Spleen (tissue), 11 donors: Measurements from ENCODE around the gene PRKAA2. TPM values are rescaled to one million over a fixed set of nuclear protein-coding genes. Genes with fewer than 3 reads are reported as not detected.

Experiments used
- DNase-seq: peaks from one replicate; pipeline ENCODE4 v3.0.0-alpha.2; 2020
- H3K27ac ChIP-seq, 8 donors: fragments of 200-600 bp; sonication (generic) in 7 of 8; 1 replicate in 4 of 8; 2 replicates in 4 of 8; pipeline versions ENCODE4 v1.5.0 to v1.8.0; 2016 to 2021; ENCODE audit warnings: inconsistent platforms in 4 of 8, mild to moderate bottlenecking in 4 of 8, moderate library complexity in 1 of 8
- H3K27me3 ChIP-seq, 7 donors: fragments of 200-600 bp; sonication (generic) in 6 of 7; replicated peaks in 1 of 7; 1 replicate in 4 of 7; 2 replicates in 3 of 7; pipeline versions ENCODE4 v1.5.0 to v1.8.0; 2016 to 2021; ENCODE audit warnings: inconsistent platforms in 3 of 7, mild to moderate bottlenecking in 1 of 7
- H3K36me3 ChIP-seq, 6 donors: fragments of 200-600 bp; sonication (generic) in 5 of 6; 1 replicate in 4 of 6; 2 replicates in 2 of 6; pipeline versions ENCODE4 v1.5.0 to v1.8.0; 2016 to 2021; ENCODE audit warnings: inconsistent platforms in 2 of 6
- H3K4me1 ChIP-seq, 6 donors: fragments of 200-600 bp; sonication (generic) in 5 of 6; 1 replicate in 3 of 6; 2 replicates in 3 of 6; pipeline versions ENCODE4 v1.5.0 to v1.8.0; 2016 to 2021; ENCODE audit warnings: inconsistent platforms in 3 of 6
- H3K4me3 ChIP-seq, 8 donors: fragments of 200-600 bp; sonication (generic) in 7 of 8; 1 replicate in 4 of 8; 2 replicates in 4 of 8; pipeline versions ENCODE4 v1.5.0 to v1.8.0; 2016 to 2021; ENCODE audit warnings: inconsistent platforms in 4 of 8, mild to moderate bottlenecking in 4 of 8, moderate library complexity in 2 of 8
- H3K9me3 ChIP-seq, 8 donors: fragments of 200-600 bp; sonication (generic) in 7 of 8; 1 replicate in 4 of 8; 2 replicates in 4 of 8; pipeline versions ENCODE4 v1.5.0 to v1.8.0; 2016 to 2021; ENCODE audit warnings: inconsistent platforms in 4 of 8
- POLR2A ChIP-seq, 3 donors: fragments of 450-650 bp; IDR thresholded peaks; one replicate each; pipeline ENCODE4 v1.5.1; 2017; ENCODE audit warnings: antibody characterized with exemption in 3 of 3, mild to moderate bottlenecking in 1 of 3
- POLR2AphosphoS5 ChIP-seq, 3 donors: sonication (generic); formaldehyde crosslinking; IDR thresholded peaks; one replicate each; pipeline ENCODE4 v1.5.1; 2017; ENCODE audit warnings: antibody characterized with exemption in 3 of 3
- WGBS, 5 donors: extraction: QIAGEN DNeasy Blood & Tissue Kit in 3 of 5; methylation state at CpG; one replicate each; pipeline versions ENCODE4 v1.1.5 to v1.1.7; 2013 to 2018; 5-methylcytosine and 5-hydroxymethylcytosine counted together
- intact Hi-C: fragments of 100-400 bp; cut with DNase I; formaldehyde crosslinking; loops from one replicate; pipeline ENCODE4 v1.15.0; 2023; ENCODE audit warnings: low total_unique reads
- polyA plus RNA-seq, 3 donors: library from polyadenylated mRNA; stranded (reverse); fragments of 200-250 nt; gene quantifications; one replicate each; pipeline ENCODE4 v1.2.1, GENCODE V29; 2013
- total RNA-seq, 7 donors: library from RNA; depleted of rRNA in 3 of 7; stranded (reverse); fragments of >200 nt in 3 of 7; fragmentation: NEBNext Ultra II Directional in 4 of 7; extraction: Animal tissue kit (Norgen Biotek cat#: 25700) in 4 of 7; gene quantifications; one replicate each; pipeline versions ENCODE4 v1.1.0 to v1.2.1, GENCODE V29; 2016 to 2021
- TF ChIP-seq, protein P1 (sequence below), 11 experiments: fragments of 200-600 bp in 7 of 11; fragments of 450-650 bp in 4 of 11; sonication (generic) in 4 of 11; IDR thresholded peaks in 8 of 11; conservative IDR thresholded peaks in 3 of 11; 1 replicate in 7 of 11; 2 replicates in 4 of 11; pipeline versions ENCODE4 v1.4.0 to v1.8.0; 2016 to 2021; ENCODE audit warnings: antibody characterized with exemption in 11 of 11, inconsistent platforms in 4 of 11, mild to moderate bottlenecking in 1 of 11
- donor health status: healthy with polysubstance abuse.
- donor health status: DM: no; HTN: no; CAD: no; lungs with moderate emphysema.
- donor health status: DM: no; HTN: no; CAD: no.
- donor health status: Bipolar disorder and iron deficiency.
- donor health status: healthy.
- donor health status: DM: no; HTN: no; CAD: no.
- donor health status: DM: yes; HTN: yes; CAD: no.

The PRKAA2 gene
- total and polyA plus RNA-seq, 10 donors: 0.24 to 6.0 (median 3.1) TPM

- TF ChIP-seq POLR2AphosphoS5 (IDR thresholded peaks at IDR 0.05) (no peak), POLR2A (IDR thresholded peaks at IDR 0.05) (no peak)
- TF ChIP-seq, protein P1, sequence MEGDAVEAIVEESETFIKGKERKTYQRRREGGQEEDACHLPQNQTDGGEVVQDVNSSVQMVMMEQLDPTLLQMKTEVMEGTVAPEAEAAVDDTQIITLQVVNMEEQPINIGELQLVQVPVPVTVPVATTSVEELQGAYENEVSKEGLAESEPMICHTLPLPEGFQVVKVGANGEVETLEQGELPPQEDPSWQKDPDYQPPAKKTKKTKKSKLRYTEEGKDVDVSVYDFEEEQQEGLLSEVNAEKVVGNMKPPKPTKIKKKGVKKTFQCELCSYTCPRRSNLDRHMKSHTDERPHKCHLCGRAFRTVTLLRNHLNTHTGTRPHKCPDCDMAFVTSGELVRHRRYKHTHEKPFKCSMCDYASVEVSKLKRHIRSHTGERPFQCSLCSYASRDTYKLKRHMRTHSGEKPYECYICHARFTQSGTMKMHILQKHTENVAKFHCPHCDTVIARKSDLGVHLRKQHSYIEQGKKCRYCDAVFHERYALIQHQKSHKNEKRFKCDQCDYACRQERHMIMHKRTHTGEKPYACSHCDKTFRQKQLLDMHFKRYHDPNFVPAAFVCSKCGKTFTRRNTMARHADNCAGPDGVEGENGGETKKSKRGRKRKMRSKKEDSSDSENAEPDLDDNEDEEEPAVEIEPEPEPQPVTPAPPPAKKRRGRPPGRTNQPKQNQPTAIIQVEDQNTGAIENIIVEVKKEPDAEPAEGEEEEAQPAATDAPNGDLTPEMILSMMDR (IDR thresholded peaks at IDR 0.05 in 8 of 11, conservative IDR thresholded peaks at IDR 0.05 in 3 of 11): no peak
- peaks cover 0 to 25% (median 21%) of the 10 kb centered on the region in 8 donors for H3K9me3 ChIP-seq
- no peaks in the 10 kb centered on the region for H3K4me1 ChIP-seq
- H3K36me3 ChIP-seq: no peaks in the 10 kb centered on the region
- no peak overlapping the region for H3K27ac ChIP-seq
- peaks cover 0 to 11% (median 0%) of the 10 kb centered on the region in 7 donors for H3K27me3 ChIP-seq
- 85 to 100% (median 95%) methylated on average over 1 of the region's 1 CpG for whole genome bisulfite sequencing, 5 donors
- no peak overlapping the region for H3K4me3 ChIP-seq
- DNase-seq: no peak
- intact Hi-C loops: no loop called here
These were observed 11.0 kb downstream of the PRKAA2 start for GRCh38 chr1:56655991-56656613.

DNA sequence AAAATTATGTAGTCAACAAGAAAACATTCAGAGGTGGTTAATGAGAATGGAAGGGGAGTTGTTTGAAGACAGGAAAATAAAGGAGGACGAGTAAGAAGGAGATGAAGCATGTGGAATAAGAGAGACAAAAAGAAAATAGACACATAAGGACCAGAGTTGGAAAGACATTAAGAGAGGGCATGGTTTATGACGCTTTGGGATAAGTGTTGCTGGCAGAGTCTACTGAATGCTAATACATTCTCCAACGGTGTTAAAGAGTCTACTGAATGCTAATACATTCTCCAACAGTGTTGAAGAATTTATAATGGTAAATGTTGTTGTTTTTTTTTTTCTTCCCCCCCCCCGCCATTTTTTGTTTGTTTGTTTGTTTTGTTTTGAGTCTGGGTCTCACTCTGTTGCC lies 13.1 kb downstream of the PRKAA2 start:
- TF ChIP-seq POLR2AphosphoS5 (IDR thresholded peaks at IDR 0.05) (no peak), POLR2A (IDR thresholded peaks at IDR 0.05) (no peak)
- TF ChIP-seq, protein P1 (IDR thresholded peaks at IDR 0.05 in 8 of 11, conservative IDR thresholded peaks at IDR 0.05 in 3 of 11): no peak
- Histone ChIP-seq H3K27ac (no peak overlapping the region), H3K4me3 (no peak overlapping the region), H3K9me3 (peaks cover 0 to 25% (median 21%) of the 10 kb centered on the region in 8 donors), H3K36me3 (no peaks in the 10 kb centered on the region), H3K4me1 (no peaks in the 10 kb centered on the region), H3K27me3 (no peaks in the 10 kb centered on the region)
- 70 to 88% (median 81%) methylated on average over 4 of the region's 4 CpGs for WGBS, 5 donors
- DNase-seq: no peak
- intact Hi-C loops: no loop called here

DNA sequence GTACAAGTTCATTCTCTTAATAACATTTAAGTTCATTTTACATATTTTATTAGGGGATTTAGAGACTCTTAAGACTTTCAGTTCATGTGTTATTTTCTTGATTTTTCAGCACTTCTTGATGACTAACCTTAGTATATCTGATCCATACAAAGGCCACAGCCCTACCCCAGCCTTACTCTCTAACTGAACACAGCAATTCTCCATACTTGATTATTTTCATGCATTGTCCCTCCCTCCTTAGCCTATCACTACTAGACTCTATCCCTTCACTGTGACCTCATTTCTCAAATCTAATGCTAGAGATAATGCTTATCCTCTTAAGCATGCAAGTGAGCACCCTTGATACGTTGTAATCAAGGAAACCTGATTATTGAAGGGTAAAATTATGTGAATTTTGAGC lies 15.2 kb downstream of the PRKAA2 start:
- 64 to 92% (median 71%) methylated on average over 1 of the region's 1 CpG for WGBS, 5 donors
- Histone ChIP-seq H3K27me3 (no peaks in the 10 kb centered on the region), H3K9me3 (peaks cover 0 to 24% (median 20%) of the 10 kb centered on the region in 8 donors), H3K4me3 (no peak overlapping the region), H3K27ac (no peak overlapping the region), H3K4me1 (no peaks in the 10 kb centered on the region), H3K36me3 (no peaks in the 10 kb centered on the region)
- intact Hi-C loops: no loop called here
- no peak for DNase-seq
- TF ChIP-seq POLR2AphosphoS5 (IDR thresholded peaks at IDR 0.05): no peak

DNA sequence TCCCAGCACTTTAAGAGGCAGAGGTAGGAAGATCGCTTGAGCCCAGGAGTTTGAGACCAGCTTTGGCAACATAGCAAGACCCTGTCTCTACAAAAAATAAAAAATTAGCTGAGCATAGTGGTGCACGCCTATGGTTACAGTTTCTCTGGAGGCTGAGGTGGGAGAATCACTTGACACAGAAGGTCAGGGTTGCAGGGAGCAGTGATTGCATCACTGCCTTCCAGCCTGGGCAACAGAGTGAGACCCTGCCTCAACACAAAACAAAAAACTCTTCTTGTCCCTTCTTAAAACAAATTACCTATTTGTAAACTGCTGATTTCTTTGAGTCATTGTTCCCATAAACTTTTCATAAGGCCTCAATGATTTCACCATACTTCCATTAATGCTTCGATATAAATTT lies 18.7 kb downstream of the PRKAA2 start:
- H3K36me3 ChIP-seq: no peaks in the 10 kb centered on the region
- H3K27ac ChIP-seq: no peak overlapping the region
- H3K9me3 ChIP-seq: no peaks in the 10 kb centered on the region
- H3K27me3 ChIP-seq: no peaks in the 10 kb centered on the region
- DNase-seq: no peak
- intact Hi-C loops: no loop called here
- 86 to 94% (median 88%) methylated on average over 3 of the region's 3 CpGs for WGBS, 5 donors
- TF ChIP-seq POLR2AphosphoS5 (IDR thresholded peaks at IDR 0.05) (no peak), POLR2A (IDR thresholded peaks at IDR 0.05) (no peak)
- TF ChIP-seq, protein P1 (IDR thresholded peaks at IDR 0.05 in 8 of 11, conservative IDR thresholded peaks at IDR 0.05 in 3 of 11): no peak
- no peak overlapping the region for H3K4me3 ChIP-seq
- no peaks in the 10 kb centered on the region for H3K4me1 ChIP-seq
